H1 (cell line): ENCODE data around the gene STOML1. TPM values are rescaled to one million over a fixed set of nuclear protein-coding genes. Genes with fewer than 3 reads are reported as not detected.

Source experiments
- CTCF ChIA-PET: fragments of 300-600 bp; sonication (Branson Sonifier 250); formaldehyde crosslinking; loops from one replicate; lab custom pipeline; 2021; ENCODE audit not compliant: partially characterized antibody; lab: Charles Lee
- POLR2A ChIA-PET: fragments of 300-600 bp; sonication (Branson Sonifier 250); formaldehyde crosslinking; loops from one replicate; lab custom pipeline; 2021; ENCODE audit warnings: inconsistent platforms; ENCODE audit not compliant: partially characterized antibody; lab: Charles Lee
- DNase-seq, 2 experiments: peaks; one replicate each; pipeline versions ENCODE4 v3.0.0 to v3.0.0-alpha.2; 2010 to 2022; ENCODE audit warnings: low spot score in 2 of 2, low read depth in 1 of 2, mixed read lengths in 1 of 2
- FAIRE-seq: peaks from 2 replicates; lab custom pipeline; 2011; peaks lifted over from hg19 to GRCh38; lab: Jason Lieb, UNC
- H2AFZ ChIP-seq: 2 replicates; pipeline ENCODE4 v1.8.1; 2012; ENCODE audit warnings: low read length, inconsistent platforms
- H2AK5ac ChIP-seq: 2 replicates; pipeline ENCODE4 v1.6.1; 2013; ENCODE audit warnings: low read depth, low read length
- H2BK120ac ChIP-seq: replicated peaks from 2 replicates; pipeline ENCODE3; 2013; ENCODE audit warnings: low read depth, low read length, inconsistent platforms
- H2BK12ac ChIP-seq: 2 replicates; pipeline ENCODE4 v1.6.1; 2013; ENCODE audit warnings: low read depth, low read length
- H2BK15ac ChIP-seq: 2 replicates; pipeline ENCODE4 v1.6.1; 2013; ENCODE audit warnings: low read length
- H2BK20ac ChIP-seq: 2 replicates; pipeline ENCODE4 v1.6.1; 2013; ENCODE audit warnings: low read length
- H2BK5ac ChIP-seq: 2 replicates; pipeline ENCODE4 v1.6.1; 2013; ENCODE audit warnings: low read depth, low read length
- H3K14ac ChIP-seq: 2 replicates; pipeline ENCODE4 v1.6.1; 2013; ENCODE audit warnings: inconsistent platforms; ENCODE audit not compliant: insufficient read length
- H3K18ac ChIP-seq: 2 replicates; pipeline ENCODE4 v1.6.1; 2013; ENCODE audit warnings: low read length; ENCODE audit errors: extremely low read depth
- H3K23ac ChIP-seq: 2 replicates; pipeline ENCODE4 v1.6.1; 2013; ENCODE audit warnings: inconsistent platforms; ENCODE audit not compliant: insufficient read length
- H3K23me2 ChIP-seq: 2 replicates; pipeline ENCODE4 v1.6.1; 2013; ENCODE audit warnings: low read depth, low read length
- H3K27ac ChIP-seq: 2 replicates; pipeline ENCODE4 v1.6.1; 2011; ENCODE audit warnings: low read depth, low read length, inconsistent platforms
- H3K27me3 ChIP-seq, 4 experiments: replicated peaks in 1 of 4; 1 replicate in 1 of 4; 2 replicates in 3 of 4; pipeline versions ENCODE4 v1.6.1 to v1.8.1; 2011 to 2013; ENCODE audit warnings: low read length in 3 of 4, mild to moderate bottlenecking in 3 of 4, inconsistent platforms in 2 of 4, mixed read lengths in 2 of 4, moderate library complexity in 1 of 4; ENCODE audit not compliant: control insufficient read depth in 3 of 4, insufficient read depth in 3 of 4; ENCODE audit errors: extremely low read depth in 1 of 4
- H3K36me3 ChIP-seq, 4 experiments: 2 replicates each; pipeline versions ENCODE4 v1.6.1 to v1.8.1; 2011 to 2013; ENCODE audit warnings: mild to moderate bottlenecking in 4 of 4, low read length in 3 of 4, moderate library complexity in 2 of 4, control low read depth in 1 of 4, inconsistent platforms in 1 of 4; ENCODE audit not compliant: insufficient read depth in 4 of 4, control insufficient read depth in 2 of 4
- H3K4ac ChIP-seq: replicated peaks from 2 replicates; pipeline ENCODE3; 2013; ENCODE audit warnings: low read length, low read depth, mixed read lengths, inconsistent platforms; ENCODE audit not compliant: insufficient read length
- H3K4me1 ChIP-seq, 4 experiments: replicated peaks in 1 of 4; 1 replicate in 1 of 4; 2 replicates in 3 of 4; pipeline versions ENCODE4 v1.6.1 to v1.8.1; 2011 to 2013; ENCODE audit warnings: low read length in 3 of 4, inconsistent platforms in 2 of 4, mixed read lengths in 1 of 4; ENCODE audit not compliant: insufficient read depth in 4 of 4, control insufficient read depth in 3 of 4
- H3K4me2 ChIP-seq, 2 experiments: 2 replicates each; pipeline versions ENCODE4 v1.6.1 to v1.8.1; 2011 to 2013; ENCODE audit warnings: low read depth in 2 of 2, low read length in 2 of 2, control low read depth in 1 of 2, inconsistent platforms in 1 of 2, mild to moderate bottlenecking in 1 of 2; ENCODE audit not compliant: insufficient read depth in 1 of 2
- H3K4me3 ChIP-seq, 4 experiments: fragments of 200-600, 300-600 bp in 1 of 4; sonication (generic), shearing (Covaris generic), sonication (Bioruptor Twin) in 1 of 4; 2 replicates each; pipeline versions ENCODE4 v1.5.1 to v1.8.1; 2011 to 2016; ENCODE audit warnings: low read length in 4 of 4, low read depth in 3 of 4, control low read depth in 2 of 4, inconsistent platforms in 2 of 4, mild to moderate bottlenecking in 2 of 4, mixed read lengths in 1 of 4, moderate library complexity in 1 of 4; ENCODE audit not compliant: insufficient read depth in 2 of 4; ENCODE audit errors: extremely low read depth in 1 of 4
- H3K56ac ChIP-seq: replicated peaks from 2 replicates; pipeline ENCODE3; 2013; ENCODE audit warnings: low read depth, mild to moderate bottlenecking, mixed read lengths, low read length, inconsistent platforms; ENCODE audit not compliant: insufficient read length
- H3K79me1 ChIP-seq: 2 replicates; pipeline ENCODE4 v1.6.1; 2013; ENCODE audit warnings: low read depth, low read length, control low read depth
- H3K79me2 ChIP-seq, 2 experiments: 2 replicates each; pipeline versions ENCODE4 v1.6.1 to v1.8.1; 2012 to 2013; ENCODE audit warnings: low read length in 2 of 2, mild to moderate bottlenecking in 2 of 2, inconsistent platforms in 1 of 2; ENCODE audit not compliant: insufficient read depth in 2 of 2, control insufficient read depth in 1 of 2
- H3K9ac ChIP-seq, 4 experiments: replicated peaks in 1 of 4; 1 replicate in 1 of 4; 2 replicates in 3 of 4; pipeline versions ENCODE4 v1.6.1 to v1.8.1; 2011 to 2013; ENCODE audit warnings: low read depth in 3 of 4, low read length in 3 of 4, control low read depth in 2 of 4, mild to moderate bottlenecking in 2 of 4, moderate library complexity in 2 of 4, inconsistent platforms in 1 of 4; ENCODE audit errors: extremely low read depth in 1 of 4
- H3K9me3 ChIP-seq, 2 experiments: 2 replicates each; pipeline versions ENCODE4 v1.6.1 to v1.8.1; 2012 to 2013; ENCODE audit warnings: mild to moderate bottlenecking in 2 of 2, moderate library complexity in 2 of 2, control low read depth in 1 of 2, inconsistent platforms in 1 of 2, low read depth in 1 of 2, low read length in 1 of 2, mixed read lengths in 1 of 2; ENCODE audit not compliant: insufficient read depth in 2 of 2
- H4K20me1 ChIP-seq, 2 experiments: replicated peaks in 1 of 2; 2 replicates each; pipeline versions ENCODE3 to v1.8.1; 2011 to 2013; ENCODE audit warnings: inconsistent platforms in 2 of 2, low read length in 2 of 2, mild to moderate bottlenecking in 1 of 2; ENCODE audit not compliant: insufficient read depth in 2 of 2, control insufficient read depth in 1 of 2
- H4K5ac ChIP-seq: 2 replicates; pipeline ENCODE4 v1.6.1; 2013; ENCODE audit warnings: low read length, low read depth, mixed read lengths, inconsistent platforms; ENCODE audit not compliant: insufficient read length
- H4K8ac ChIP-seq: 2 replicates; pipeline ENCODE4 v1.8.0; 2013; ENCODE audit warnings: mild to moderate bottlenecking, moderate library complexity, low read length, inconsistent platforms; ENCODE audit not compliant: insufficient read depth; ENCODE audit errors: extremely low read depth
- H4K91ac ChIP-seq: replicated peaks from 2 replicates; pipeline ENCODE3; 2013; ENCODE audit warnings: low read length, mixed read lengths, inconsistent platforms; ENCODE audit not compliant: insufficient read length
- HDAC6 ChIP-seq: IDR thresholded peaks from one replicate; pipeline ENCODE4 v1.7.1; 2012; ENCODE audit warnings: low read depth, mild to moderate bottlenecking, inconsistent platforms, low read length, moderate library complexity
- JUND ChIP-seq: IDR thresholded peaks from 2 replicates; pipeline ENCODE4 v1.6.1; 2011; ENCODE audit warnings: mild to moderate bottlenecking, improper control_type of control experiment, low read length
- RXRA ChIP-seq: IDR thresholded peaks from 2 replicates; pipeline ENCODE4 v1.6.1; 2011; ENCODE audit warnings: low read depth, mild to moderate bottlenecking, low read length, moderate library complexity; ENCODE audit not compliant: insufficient read depth
- SIRT6 ChIP-seq: IDR thresholded peaks from one replicate; pipeline ENCODE4 v1.7.1; 2012; ENCODE audit warnings: low read length, inconsistent platforms
- SUZ12 ChIP-seq: fragments of 200-600 bp; sonication (generic); IDR thresholded peaks from 2 replicates; pipeline ENCODE4 v1.6.1; 2012; ENCODE audit warnings: mild to moderate bottlenecking, inconsistent platforms, low read length, moderate library complexity, mixed read lengths
- TAF7 ChIP-seq: optimal IDR thresholded peaks from 2 replicates; pipeline ENCODE3; 2011; ENCODE audit warnings: low read depth, mild to moderate bottlenecking, inconsistent platforms, low read length, moderate library complexity, borderline replicate concordance
- TEAD4 ChIP-seq: IDR thresholded peaks from 2 replicates; pipeline ENCODE4 v1.6.1; 2012; ENCODE audit warnings: low read depth, low read length, inconsistent platforms, mixed read lengths
- WGBS, 2 experiments: shearing (Covaris generic) in 1 of 2; methylation state at CpG; one replicate each; pipeline versions ENCODE4 v1.1.6 to v1.1.7; 2013 to 2015; ENCODE audit warnings: low lambda C conversion rate in 2 of 2, mixed read lengths in 2 of 2, inconsistent platforms in 1 of 2, low coverage in 1 of 2, missing lambda C conversion rate in 1 of 2; ENCODE audit not compliant: insufficient replicate concordance in 2 of 2, insufficient coverage in 1 of 2, insufficient read length in 1 of 2; ENCODE audit errors: extremely low coverage in 1 of 2, missing lambda C conversion rate in 1 of 2; 5-methylcytosine and 5-hydroxymethylcytosine counted together
- polyA plus RNA-seq, 7 experiments: library from polyadenylated mRNA; depleted of rRNA in 3 of 7; stranded (reverse) in 5 of 7; unstranded in 2 of 7; fragments of >200 nt in 5 of 7; fragments of 200-250 nt in 2 of 7; gene quantifications; 1 replicate in 5 of 7; 2 replicates in 1 of 7; 4 replicates in 1 of 7; pipeline versions ENCODE4 v1.2.1 to v1.2.3, GENCODE V29; 2011 to 2013; ENCODE audit warnings: missing spikeins in 2 of 7, mixed read lengths in 2 of 7
- total RNA-seq: library from RNA; stranded (reverse); fragmentation: NEBNext Ultra II Directional; extraction: Animal tissue kit (Norgen Biotek cat#: 25700); gene quantifications from 2 replicates; pipeline ENCODE4 v1.2.1, GENCODE V29; 2021
- TF ChIP-seq, protein P1 (sequence below): IDR thresholded peaks from 2 replicates; pipeline ENCODE4 v1.6.1; 2011; ENCODE audit warnings: low read depth, mild to moderate bottlenecking, low read length; ENCODE audit not compliant: insufficient read depth
- TF ChIP-seq, protein P2 (sequence below): IDR thresholded peaks from 2 replicates; pipeline ENCODE4 v1.6.1; 2012; ENCODE audit warnings: inconsistent platforms

Gene STOML1
- total and polyA plus RNA-seq, 2 of the 8 experiments (the other 6 are each of a cell fraction or from before 2014, with no cell fraction given) = 2.6 to 3.2 TPM

DNA sequence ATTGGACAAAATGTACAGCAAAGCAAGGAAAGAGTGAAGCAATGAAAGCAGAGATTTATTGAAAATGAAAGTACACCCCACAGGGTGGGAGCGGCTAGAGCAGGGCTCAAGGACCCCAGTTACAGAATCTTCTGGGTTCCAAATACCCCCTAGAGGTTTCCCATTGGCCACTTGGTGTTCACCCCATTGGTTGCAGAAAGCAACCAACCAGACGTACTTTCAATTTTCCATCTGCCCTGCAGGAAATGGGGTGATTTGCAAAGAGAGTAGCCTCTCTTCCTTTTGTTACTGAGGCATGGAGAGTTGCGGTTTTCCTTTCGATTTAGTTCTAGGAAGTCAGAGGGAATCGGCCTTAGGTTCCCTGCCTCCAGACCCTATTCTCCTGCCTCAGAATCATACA is 4.8 kb upstream of the STOML1 start:
- H4K20me1 ChIP-seq = peaks cover 0 to 2% of the 10 kb centered on the region in 2 experiments
- no peak for DNase-seq
- no peak overlapping the region for H3K18ac ChIP-seq
- H4K91ac ChIP-seq = no peak overlapping the region
- H3K27me3 ChIP-seq = peaks cover 0 to 4% (median 1%) of the 10 kb centered on the region in 4 experiments; a peak in 1 of 7 replicates
- no peak overlapping the region for H3K9ac ChIP-seq
- no peak overlapping the region for H2BK20ac ChIP-seq
- H2AK5ac ChIP-seq = no peak overlapping the region
- no peaks in the 10 kb centered on the region for H3K79me1 ChIP-seq
- TF ChIP-seq, protein P1, sequence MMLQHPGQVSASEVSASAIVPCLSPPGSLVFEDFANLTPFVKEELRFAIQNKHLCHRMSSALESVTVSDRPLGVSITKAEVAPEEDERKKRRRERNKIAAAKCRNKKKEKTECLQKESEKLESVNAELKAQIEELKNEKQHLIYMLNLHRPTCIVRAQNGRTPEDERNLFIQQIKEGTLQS = no peak
- TF ChIP-seq SUZ12 (no peak), TEAD4 (no peak), TAF7 (no peak), SIRT6 (no peak), HDAC6 (no peak), JUND (no peak), RXRA (no peak)
- TF ChIP-seq, protein P2, sequence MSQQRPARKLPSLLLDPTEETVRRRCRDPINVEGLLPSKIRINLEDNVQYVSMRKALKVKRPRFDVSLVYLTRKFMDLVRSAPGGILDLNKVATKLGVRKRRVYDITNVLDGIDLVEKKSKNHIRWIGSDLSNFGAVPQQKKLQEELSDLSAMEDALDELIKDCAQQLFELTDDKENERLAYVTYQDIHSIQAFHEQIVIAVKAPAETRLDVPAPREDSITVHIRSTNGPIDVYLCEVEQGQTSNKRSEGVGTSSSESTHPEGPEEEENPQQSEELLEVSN = no peak
- H3K14ac ChIP-seq = no peak overlapping the region
- H3K4me1 ChIP-seq = peaks cover 0 to 3% (median under 1%) of the 10 kb centered on the region in 4 experiments; a peak in 2 of 7 replicates
- no peak overlapping the region for H3K23ac ChIP-seq
- H4K5ac ChIP-seq = no peak overlapping the region
- H2BK12ac ChIP-seq = no peak overlapping the region
- H3K79me2 ChIP-seq = peaks cover 0 to 14% of the 10 kb centered on the region in 2 experiments; a peak in 2 of 4 replicates
- H3K27ac ChIP-seq = no peak overlapping the region
- H2AFZ ChIP-seq = no peak overlapping the region
- peaks cover 3 to 12% (median 7%) of the 10 kb centered on the region in 4 experiments; a peak in 4 of 8 replicates for H3K36me3 ChIP-seq
- no peak overlapping the region for H3K4ac ChIP-seq
- H3K9me3 ChIP-seq = no peaks in the 10 kb centered on the region
- POLR2A ChIA-PET = no interaction called here
- H3K4me2 ChIP-seq = no peak overlapping the region
- FAIRE-seq = no peak
- no peak overlapping the region for H2BK120ac ChIP-seq
- no peak overlapping the region for H3K56ac ChIP-seq
- no peak overlapping the region for H2BK5ac ChIP-seq
- WGBS, 2 experiments = 76% methylated on average over 5 of the region's 5 CpGs; no CpG with 5 or more reads in 1 of the 2 experiments
- no peak overlapping the region for H4K8ac ChIP-seq
- CTCF ChIA-PET = interaction anchor here (0.6 to 0.8 kb wide), 3 partner anchors 44 to 296 kb away, joined by 3 to 5 read pairs (median 3); no protein-coding TSS in a partner anchor
- no peak overlapping the region for H3K4me3 ChIP-seq
- peaks cover 8% of the 10 kb centered on the region; the same call in 1 of the 2 replicates for H3K23me2 ChIP-seq
- H2BK15ac ChIP-seq = no peak overlapping the region
